Hindlimb muscle (tissue), 1 donor: ENCODE results near the gene SLC22A7. TPM values are rescaled to one million over a fixed set of nuclear protein-coding genes. Genes with fewer than 3 reads are reported as not detected.
"Not testable (repeated sequence)": the region's sequence is repeated elsewhere in the genome, so short reads cannot be mapped to it uniquely, and the experiment has no call there.

Source experiments
- DNase-seq: peaks from one replicate; pipeline ENCODE4 v3.0.0-alpha.2; 2013
- polyA plus RNA-seq: library from polyadenylated mRNA; unstranded; fragments of 120-200 nt; gene quantifications from one replicate; pipeline ENCODE4 v1.2.1, GENCODE V29; 2013; ENCODE audit not compliant: insufficient read length

SLC22A7 gene
- polyA plus RNA-seq, 1 donor, result not detected

DNA sequence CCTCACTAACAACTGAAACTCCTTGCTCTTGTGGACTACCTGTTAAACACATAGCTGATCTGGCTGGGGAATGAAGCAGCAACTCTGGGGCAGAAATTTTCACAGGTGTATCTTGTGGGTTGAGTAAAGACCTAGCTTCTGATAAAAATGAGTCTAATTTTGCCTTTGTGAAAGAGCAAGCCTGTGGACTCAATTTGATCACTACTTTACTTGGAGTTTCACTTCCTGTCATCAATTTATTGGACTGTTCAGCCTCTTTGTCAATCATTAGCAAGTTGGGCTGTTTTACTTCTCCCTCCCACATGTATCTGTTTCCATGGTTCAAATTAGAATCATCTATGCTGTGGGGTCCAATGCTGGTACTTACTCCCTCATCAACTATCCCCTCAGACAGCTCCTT lies 40.2 kb downstream of the SLC22A7 start:
- DNase-seq, result no peak

DNA sequence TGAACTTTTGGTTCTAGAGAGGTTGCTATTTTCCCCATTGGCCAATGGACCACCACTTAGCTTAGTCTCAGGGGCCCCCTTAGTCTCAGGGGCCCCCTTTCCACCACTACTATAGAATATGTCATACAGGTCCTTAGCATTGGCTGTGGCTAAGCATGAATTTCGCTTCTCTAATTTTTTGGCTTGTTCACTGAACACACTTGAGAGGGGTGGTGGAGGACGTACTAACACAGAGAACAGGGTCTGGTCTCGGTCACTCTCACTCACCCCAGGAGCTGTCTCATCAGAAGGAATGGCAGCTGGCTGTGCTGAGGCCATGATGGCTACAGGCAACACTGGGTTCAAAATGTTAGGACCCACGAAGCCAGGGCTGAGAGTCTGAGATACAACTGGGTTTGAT lies 41.1 kb downstream of the SLC22A7 start:
- DNase-seq, result no peak

DNA sequence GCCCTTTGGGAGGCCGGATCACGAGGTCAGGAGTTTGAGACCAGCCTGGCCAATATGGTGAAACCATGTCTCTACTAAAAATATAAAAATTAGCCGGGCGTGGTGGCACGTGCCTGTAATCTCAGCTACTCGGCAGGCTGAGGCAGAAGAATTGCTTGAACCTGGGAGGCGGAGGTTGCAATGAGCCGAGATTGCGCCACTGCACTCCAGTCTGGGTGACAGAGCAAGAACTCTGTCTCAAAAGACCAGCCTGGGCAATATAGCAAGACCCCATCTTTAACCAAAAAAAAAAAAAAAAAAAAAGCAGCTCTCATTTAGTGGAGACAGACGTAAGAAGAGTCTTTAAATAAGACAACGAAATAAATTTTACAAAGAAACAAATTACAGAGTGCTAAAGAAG lies 48.2 kb downstream of the SLC22A7 start:
- DNase-seq, result not testable (repeated sequence)

DNA sequence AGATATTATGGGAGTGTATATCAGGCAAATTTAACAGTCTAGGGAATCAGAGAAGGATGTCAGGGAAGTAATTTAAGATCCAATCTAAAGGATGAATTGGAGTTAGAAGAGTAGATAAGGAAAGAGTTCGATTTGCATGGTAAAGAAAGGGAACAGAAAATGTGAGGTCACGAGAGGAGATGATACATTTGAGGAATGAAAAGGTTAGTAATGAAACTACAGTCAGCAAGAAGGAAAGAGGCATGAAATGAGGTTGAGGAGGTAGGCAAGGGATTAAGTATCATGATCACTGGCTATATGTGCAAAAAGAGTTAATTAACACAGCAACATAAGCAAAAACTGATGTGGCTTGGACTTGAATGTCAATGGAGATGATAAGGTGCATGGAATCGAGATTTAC lies 49.0 kb downstream of the SLC22A7 start:
- no peak for DNase-seq

DNA sequence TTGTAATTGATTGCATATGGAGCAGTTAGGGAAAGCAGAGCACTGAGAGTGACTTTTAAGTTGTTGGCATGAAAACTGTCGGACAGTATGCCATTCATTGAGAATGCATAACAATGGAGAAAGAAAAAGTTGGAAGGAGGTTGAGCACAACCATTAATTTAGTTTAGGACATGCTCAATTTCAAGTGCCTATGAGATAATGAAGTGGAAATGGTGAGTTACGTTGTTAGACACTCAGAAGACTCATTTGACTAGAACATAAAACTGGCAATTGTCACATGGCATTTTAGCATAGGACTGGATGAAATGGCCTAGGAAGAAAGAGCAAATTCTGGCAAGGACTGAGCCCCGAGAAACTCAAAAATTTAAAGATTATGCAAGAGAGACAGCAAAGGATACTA lies 49.4 kb downstream of the SLC22A7 start:
- no peak for DNase-seq

DNA sequence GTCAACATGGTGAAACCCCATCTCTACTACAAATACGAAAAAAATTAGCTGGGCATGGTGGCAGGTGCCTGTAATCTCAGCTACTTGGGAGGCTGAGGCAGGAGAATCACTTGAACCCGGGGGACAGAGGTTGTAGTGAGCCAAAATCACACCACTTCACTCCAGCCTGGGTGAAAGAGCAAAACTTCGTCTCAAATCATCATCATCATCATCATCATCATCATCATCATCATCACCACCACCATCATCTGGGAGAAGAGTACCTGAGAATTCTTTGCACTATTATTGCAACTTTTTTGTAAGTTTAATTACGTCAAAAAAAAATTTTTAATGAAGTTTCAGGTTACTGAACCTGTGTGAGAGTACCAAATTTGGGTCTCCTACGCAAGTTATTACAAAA lies 53.9 kb downstream of the SLC22A7 start:
- DNase-seq, result not testable (repeated sequence)

Other genes with a start within 250 kb of the SLC22A7 start
- 52.6 TPM for gene CUL7, start 244.4 kb upstream of the SLC22A7 start, polyA plus RNA-seq
- 45.6 TPM for gene MRPL2, start 238.8 kb upstream of the SLC22A7 start, polyA plus RNA-seq
- 28.5 TPM for gene KLC4, start 238.6 kb upstream of the SLC22A7 start, polyA plus RNA-seq
- 53.6 TPM for gene PTK7, start 221.9 kb upstream of the SLC22A7 start, polyA plus RNA-seq
- gene SRF, start 127.0 kb upstream of the SLC22A7 start, polyA plus RNA-seq, result 48.6 TPM
- gene CUL9, start 116.1 kb upstream of the SLC22A7 start, polyA plus RNA-seq, result 20.2 TPM
- gene DNPH1, start 68.8 kb upstream of the SLC22A7 start, polyA plus RNA-seq, result 20.3 TPM
- gene TTBK1, start 54.8 kb upstream of the SLC22A7 start, polyA plus RNA-seq, result 0.10 TPM
- gene CRIP3, start 10.6 kb downstream of the SLC22A7 start, polyA plus RNA-seq, result 2.1 TPM
- gene ZNF318, start 71.4 kb downstream of the SLC22A7 start, polyA plus RNA-seq, result 15.0 TPM
- 23.4 TPM for gene ABCC10, start 129.3 kb downstream of the SLC22A7 start, polyA plus RNA-seq
- gene DLK2, start 157.3 kb downstream of the SLC22A7 start, polyA plus RNA-seq, result 1.9 TPM
- gene TJAP1, start 179.3 kb downstream of the SLC22A7 start, polyA plus RNA-seq, result 32.4 TPM
- not detected for gene LRRC73, start 212.1 kb downstream of the SLC22A7 start, polyA plus RNA-seq
- 87.5 TPM for gene YIPF3, start 218.7 kb downstream of the SLC22A7 start, polyA plus RNA-seq
- 14.6 TPM for gene POLR1C, start 218.8 kb downstream of the SLC22A7 start, polyA plus RNA-seq